H9 (cell line): ENCODE results near the gene PPP1R14C. TPM values are rescaled to one million over a fixed set of nuclear protein-coding genes. Genes with fewer than 3 reads are reported as not detected.

Source experiments
- DNase-seq: peaks from one replicate; pipeline ENCODE4 v3.0.0-alpha.2; 2017
- H2AFZ ChIP-seq: one replicate; pipeline ENCODE4 v1.6.1; 2013; ENCODE audit warnings: mild to moderate bottlenecking, low read length, control low read depth, moderate library complexity
- H2AK5ac ChIP-seq: 2 replicates; pipeline ENCODE4 v1.6.1; 2013; ENCODE audit warnings: low read length, control low read depth, mixed read lengths; ENCODE audit not compliant: insufficient read length
- H2BK120ac ChIP-seq: one replicate; pipeline ENCODE4 v1.6.1; 2013; ENCODE audit warnings: low read depth, mild to moderate bottlenecking, low read length, control low read depth, inconsistent platforms; ENCODE audit not compliant: poor library complexity, severe bottlenecking
- H2BK12ac ChIP-seq: 2 replicates; pipeline ENCODE4 v1.6.1; 2013; ENCODE audit warnings: low read length, control low read depth, mixed read lengths, low read depth; ENCODE audit not compliant: insufficient read length
- H2BK15ac ChIP-seq: 2 replicates; pipeline ENCODE4 v1.6.1; 2013; ENCODE audit warnings: low read depth, low read length, control low read depth
- H2BK20ac ChIP-seq: one replicate; pipeline ENCODE4 v1.6.1; 2013; ENCODE audit warnings: low read depth, mild to moderate bottlenecking, low read length, control low read depth, inconsistent platforms; ENCODE audit not compliant: poor library complexity, severe bottlenecking
- H2BK5ac ChIP-seq: 2 replicates; pipeline ENCODE4 v1.6.1; 2013; ENCODE audit warnings: low read length, control low read depth, mixed read lengths; ENCODE audit not compliant: insufficient read length
- H3K14ac ChIP-seq: 2 replicates; pipeline ENCODE4 v1.6.1; 2013; ENCODE audit warnings: low read length, control low read depth; ENCODE audit not compliant: insufficient read depth
- H3K18ac ChIP-seq: 2 replicates; pipeline ENCODE4 v1.6.1; 2013; ENCODE audit warnings: low read depth, mild to moderate bottlenecking, mixed read lengths, low read length, control low read depth; ENCODE audit not compliant: insufficient read length
- H3K23ac ChIP-seq: 2 replicates; pipeline ENCODE4 v1.6.1; 2013; ENCODE audit warnings: low read length, control low read depth, mixed read lengths, low read depth; ENCODE audit not compliant: insufficient read length
- H3K23me2 ChIP-seq: 2 replicates; pipeline ENCODE4 v1.6.1; 2013; ENCODE audit warnings: low read depth, mild to moderate bottlenecking, mixed read lengths, low read length, control low read depth; ENCODE audit not compliant: insufficient read length, poor library complexity, severe bottlenecking
- H3K27ac ChIP-seq: 2 replicates; pipeline ENCODE4 v1.5.1; 2013; ENCODE audit warnings: low read length, control low read depth, mixed read lengths, low read depth; ENCODE audit not compliant: insufficient read length
- H3K27me3 ChIP-seq: 2 replicates; pipeline ENCODE4 v1.6.1; 2013; ENCODE audit warnings: low read length, control low read depth, inconsistent platforms; ENCODE audit not compliant: insufficient read depth
- H3K4ac ChIP-seq: 2 replicates; pipeline ENCODE4 v1.6.1; 2013; ENCODE audit warnings: low read depth, mild to moderate bottlenecking, control low read depth, inconsistent platforms, low read length, moderate library complexity
- H3K4me1 ChIP-seq: 2 replicates; pipeline ENCODE4 v1.6.1; 2013; ENCODE audit warnings: low read length, control low read depth, inconsistent platforms; ENCODE audit not compliant: insufficient read depth
- H3K4me2 ChIP-seq: 2 replicates; pipeline ENCODE4 v1.6.1; 2013; ENCODE audit warnings: low read length, control low read depth, mixed read lengths; ENCODE audit not compliant: insufficient read length, insufficient read depth
- H3K56ac ChIP-seq: 2 replicates; pipeline ENCODE4 v1.6.1; 2013; ENCODE audit warnings: low read depth, mild to moderate bottlenecking, mixed read lengths, low read length, control low read depth; ENCODE audit not compliant: insufficient read length
- H3K79me1 ChIP-seq: 2 replicates; pipeline ENCODE4 v1.6.1; 2013; ENCODE audit warnings: low read depth, mild to moderate bottlenecking, moderate library complexity, low read length, control low read depth, inconsistent platforms; ENCODE audit not compliant: insufficient read depth, poor library complexity, severe bottlenecking
- H3K79me2 ChIP-seq: 2 replicates; pipeline ENCODE4 v1.6.1; 2013; ENCODE audit warnings: low read length, control low read depth, inconsistent platforms; ENCODE audit not compliant: insufficient read depth
- H3K9ac ChIP-seq: 2 replicates; pipeline ENCODE4 v1.6.1; 2013; ENCODE audit warnings: low read length, control low read depth, mixed read lengths; ENCODE audit not compliant: insufficient read length; ENCODE audit errors: extremely low read depth
- H3K9me3 ChIP-seq: one replicate; pipeline ENCODE4 v1.6.1; 2013; ENCODE audit warnings: low read depth, low read length, inconsistent platforms; ENCODE audit not compliant: control insufficient read depth
- H3T11ph ChIP-seq: one replicate; pipeline ENCODE4 v1.6.1; 2013; ENCODE audit warnings: mild to moderate bottlenecking, low read length, control low read depth, inconsistent platforms
- H4K20me1 ChIP-seq: one replicate; pipeline ENCODE4 v1.6.1; 2013; ENCODE audit not compliant: control insufficient read depth, insufficient read length, insufficient read depth
- H4K5ac ChIP-seq: 2 replicates; pipeline ENCODE4 v1.6.1; 2013; ENCODE audit warnings: low read depth, mild to moderate bottlenecking, mixed read lengths, low read length, control low read depth; ENCODE audit not compliant: insufficient read length
- H4K8ac ChIP-seq: replicated peaks from 2 replicates; pipeline ENCODE4 v1.6.1; 2013; ENCODE audit warnings: low read length, control low read depth, mixed read lengths, low read depth; ENCODE audit not compliant: insufficient read length
- H4K91ac ChIP-seq: 2 replicates; pipeline ENCODE4 v1.6.1; 2013; ENCODE audit warnings: low read depth, mild to moderate bottlenecking, moderate library complexity, mixed read lengths, low read length, control low read depth; ENCODE audit not compliant: insufficient read length
- H3K27ac Mint-ChIP-seq, 3 experiments: 2 replicates in 2 of 3; 3 replicates in 1 of 3; pipeline ENCODE4 v1.8.0; 2020 to 2021; ENCODE audit warnings: mixed read lengths in 3 of 3, mild to moderate bottlenecking in 1 of 3, moderate library complexity in 1 of 3
- H3K27me3 Mint-ChIP-seq: 2 replicates; pipeline ENCODE4 v1.8.0; 2021; ENCODE audit warnings: low read depth, mild to moderate bottlenecking, moderate library complexity, mixed read lengths
- H3K36me3 Mint-ChIP-seq, 3 experiments: 2 replicates in 2 of 3; 3 replicates in 1 of 3; pipeline ENCODE4 v1.8.0; 2020 to 2021; ENCODE audit warnings: low read depth in 3 of 3, mixed read lengths in 3 of 3; ENCODE audit not compliant: insufficient read depth in 1 of 3
- H3K4me1 Mint-ChIP-seq, 2 experiments: 2 replicates each; pipeline ENCODE4 v1.8.0; 2020; ENCODE audit warnings: mixed read lengths in 2 of 2
- H3K4me3 Mint-ChIP-seq, 2 experiments: 2 replicates in 1 of 2; 3 replicates in 1 of 2; pipeline ENCODE4 v1.8.0; 2020 to 2021; ENCODE audit warnings: mild to moderate bottlenecking in 2 of 2, mixed read lengths in 2 of 2, moderate library complexity in 1 of 2
- H3K9me3 Mint-ChIP-seq, 2 experiments: 2 replicates in 1 of 2; 3 replicates in 1 of 2; pipeline ENCODE4 v1.8.0; 2020; ENCODE audit warnings: mild to moderate bottlenecking in 2 of 2, mixed read lengths in 2 of 2, moderate library complexity in 1 of 2
- CTCF ChIP-seq: fragments of 200-600 bp; sonication (generic); conservative IDR thresholded peaks from 3 replicates; pipeline ENCODE4 v1.8.0; 2021; ENCODE audit warnings: antibody characterized with exemption, mild to moderate bottlenecking
- WGBS: extraction: QIAGEN DNeasy Blood & Tissue Kit; methylation state at CpG from one replicate; pipeline ENCODE4 v1.1.7; 2013; ENCODE audit warnings: missing lambda C conversion rate, low lambda C conversion rate, mixed read lengths; ENCODE audit not compliant: insufficient read length; ENCODE audit errors: extremely low coverage; 5-methylcytosine and 5-hydroxymethylcytosine counted together
- total RNA-seq: library from RNA; stranded (reverse); gene quantifications from 2 replicates; pipeline ENCODE4 v1.2.1, GENCODE V29; 2021

The PPP1R14C gene
- total RNA-seq, 1 experiment from 2014 or later: 0.37 TPM

- Histone ChIP-seq H3K4me1 (peaks cover 3% of the 10 kb centered on the region; the same call in 1 of the 2 replicates), H4K91ac (no peak overlapping the region), H3K14ac (no peak overlapping the region), H3K27me3 (peaks cover 11% of the 10 kb centered on the region), H3K27ac (no peak overlapping the region), H2BK5ac (no peak overlapping the region), H4K5ac (no peak overlapping the region), H3K56ac (no peak overlapping the region), H2BK12ac (no peak overlapping the region), H3K18ac (no peak overlapping the region), H3K9ac (no peak overlapping the region), H3K4me2 (no peak overlapping the region), H4K20me1 (no peaks in the 10 kb centered on the region), H3K79me1 (no peaks in the 10 kb centered on the region), H2AK5ac (no peak overlapping the region), H2BK120ac (no peak overlapping the region), H4K8ac (no peak overlapping the region), H3K23me2 (no peaks in the 10 kb centered on the region), H3K9me3 (no peaks in the 10 kb centered on the region), H3K4ac (no peak overlapping the region), H2BK20ac (no peak overlapping the region), H2AFZ (no peak overlapping the region), H2BK15ac (no peak overlapping the region), H3T11ph (no peak overlapping the region), H3K23ac (no peak overlapping the region), H3K79me2 (no peaks in the 10 kb centered on the region)
- TF ChIP-seq CTCF: no peak
- DNase-seq: no peak
- no peak overlapping the region for H3K4me3 Mint-ChIP-seq
- no CpG with 5 or more reads among the region's 6 CpGs for WGBS
- H3K36me3 Mint-ChIP-seq: no peaks in the 10 kb centered on the region; a peak in 1 of 7 replicates
- no peaks in the 10 kb centered on the region; a peak in 1 of 5 replicates for H3K9me3 Mint-ChIP-seq
- peaks cover 19 to 27% of the 10 kb centered on the region in 2 experiments for H3K4me1 Mint-ChIP-seq
- H3K27me3 Mint-ChIP-seq: peaks cover 91% of the 10 kb centered on the region
- no peak overlapping the region for H3K27ac Mint-ChIP-seq
Measured at GRCh38 chr6:150149146-150149545, 6.3 kb downstream of the PPP1R14C start.
